IPS DF 6.9 (cell line): ENCODE results near the gene LRRC75B.

Source experiments
- DNase-seq: peaks from one replicate; pipeline ENCODE4 v3.0.0-alpha.2; 2013; ENCODE audit warnings: low read depth, low spot score
- H3K27ac ChIP-seq: one replicate; pipeline ENCODE4 v1.5.1; 2013; ENCODE audit warnings: low read length, control low read depth
- H3K27me3 ChIP-seq: 2 replicates; pipeline ENCODE4 v1.6.1; 2013; ENCODE audit warnings: mild to moderate bottlenecking, low read length; ENCODE audit not compliant: control insufficient read depth, insufficient read depth
- H3K36me3 ChIP-seq: 2 replicates; pipeline ENCODE4 v1.6.1; 2013; ENCODE audit warnings: low read length; ENCODE audit not compliant: control insufficient read depth, insufficient read depth
- H3K4me1 ChIP-seq: 2 replicates; pipeline ENCODE4 v1.6.1; 2013; ENCODE audit warnings: low read length; ENCODE audit not compliant: control insufficient read depth, insufficient read depth
- H3K4me3 ChIP-seq: 2 replicates; pipeline ENCODE4 v1.5.1; 2013; ENCODE audit warnings: mild to moderate bottlenecking, low read length
- H3K9me3 ChIP-seq: 2 replicates; pipeline ENCODE4 v1.6.1; 2013; ENCODE audit warnings: low read length, inconsistent platforms; ENCODE audit not compliant: control insufficient read depth, insufficient read depth
- WGBS: extraction: QIAGEN DNeasy Blood & Tissue Kit; methylation state at CpG from one replicate; pipeline ENCODE4 v1.1.7; 2013; ENCODE audit warnings: mixed read lengths, missing lambda C conversion rate; ENCODE audit not compliant: insufficient read length, insufficient coverage; 5-methylcytosine and 5-hydroxymethylcytosine counted together

The LRRC75B gene

GRCh38 chr22:24592058-24592850, 619 bp downstream of the LRRC75B start:
- H3K27ac ChIP-seq = no peak overlapping the region
- no peak for DNase-seq
- no peaks in the 10 kb centered on the region; the same call in 1 of the 2 replicates for H3K4me1 ChIP-seq
- H3K9me3 ChIP-seq = no peaks in the 10 kb centered on the region
- H3K36me3 ChIP-seq = peaks cover 3% of the 10 kb centered on the region
- H3K4me3 ChIP-seq = peak overlapping the region; percentile 67; the same call in 1 of the 2 replicates
- no peaks in the 10 kb centered on the region for H3K27me3 ChIP-seq
- no CpG with 5 or more reads among the region's 33 CpGs for WGBS

GRCh38 chr22:24591286-24591830, 1.5 kb downstream of the LRRC75B start:
- no peak overlapping the region for H3K27ac ChIP-seq
- H3K27me3 ChIP-seq = no peaks in the 10 kb centered on the region
- H3K4me1 ChIP-seq = no peaks in the 10 kb centered on the region; the same call in 1 of the 2 replicates
- no peak overlapping the region for H3K4me3 ChIP-seq
- no peaks in the 10 kb centered on the region for H3K9me3 ChIP-seq
- WGBS = no CpG with 5 or more reads among the region's 6 CpGs
- peaks cover 3% of the 10 kb centered on the region for H3K36me3 ChIP-seq
- no peak for DNase-seq

GRCh38 chr22:24590596-24591173, 2.2 kb downstream of the LRRC75B start:
- Histone ChIP-seq H3K27ac (no peak overlapping the region), H3K4me1 (no peaks in the 10 kb centered on the region; the same call in 1 of the 2 replicates), H3K36me3 (peaks cover 3% of the 10 kb centered on the region), H3K27me3 (no peaks in the 10 kb centered on the region), H3K4me3 (no peak overlapping the region), H3K9me3 (no peaks in the 10 kb centered on the region)
- WGBS = no CpG with 5 or more reads among the region's 12 CpGs
- DNase-seq = no peak

GRCh38 chr22:24589518-24590030, 3.3 kb downstream of the LRRC75B start:
- Histone ChIP-seq H3K4me3 (no peak overlapping the region), H3K36me3 (peaks cover 3% of the 10 kb centered on the region), H3K4me1 (no peaks in the 10 kb centered on the region; the same call in 1 of the 2 replicates), H3K27me3 (no peaks in the 10 kb centered on the region), H3K27ac (no peak overlapping the region), H3K9me3 (no peaks in the 10 kb centered on the region)
- no peak for DNase-seq
- no CpG with 5 or more reads among the region's 7 CpGs for WGBS

- no peak overlapping the region for H3K4me3 ChIP-seq
- no peak overlapping the region for H3K27ac ChIP-seq
- WGBS = no CpG with 5 or more reads among the region's 21 CpGs
Measured at GRCh38 chr22:24588757-24589481, 4.0 kb downstream of the LRRC75B start.

GRCh38 chr22:24588381-24588756, 4.5 kb downstream of the LRRC75B start:
- Histone ChIP-seq H3K9me3 (no peaks in the 10 kb centered on the region), H3K36me3 (peaks cover 3% of the 10 kb centered on the region), H3K4me3 (no peak overlapping the region), H3K4me1 (no peaks in the 10 kb centered on the region), H3K27ac (no peak overlapping the region), H3K27me3 (no peaks in the 10 kb centered on the region)
- no CpG with 5 or more reads among the region's 13 CpGs for WGBS
- no peak for DNase-seq

More at GRCh38 chr22:24588757-24589481, 4.0 kb downstream of the LRRC75B start:
- no peak for DNase-seq
- Histone ChIP-seq H3K4me1 (no peaks in the 10 kb centered on the region), H3K9me3 (no peaks in the 10 kb centered on the region), H3K27me3 (no peaks in the 10 kb centered on the region), H3K36me3 (peaks cover 3% of the 10 kb centered on the region)

GRCh38 chr22:24587948-24588347, 4.9 kb downstream of the LRRC75B start:
- no CpG with 5 or more reads among the region's 8 CpGs for WGBS
- no peaks in the 10 kb centered on the region for H3K27me3 ChIP-seq
- no peaks in the 10 kb centered on the region for H3K9me3 ChIP-seq
- peaks cover 3% of the 10 kb centered on the region for H3K36me3 ChIP-seq
- H3K4me1 ChIP-seq = no peaks in the 10 kb centered on the region
- DNase-seq = no peak
- no peak overlapping the region for H3K27ac ChIP-seq
- H3K4me3 ChIP-seq = no peak overlapping the region

GRCh38 chr22:24587251-24587650, 5.6 kb downstream of the LRRC75B start:
- Histone ChIP-seq H3K4me3 (no peak overlapping the region), H3K9me3 (no peaks in the 10 kb centered on the region), H3K36me3 (peaks cover 3% of the 10 kb centered on the region), H3K4me1 (no peaks in the 10 kb centered on the region), H3K27ac (no peak overlapping the region), H3K27me3 (no peaks in the 10 kb centered on the region)
- no peak for DNase-seq
- no CpG with 5 or more reads among the region's 5 CpGs for WGBS

GRCh38 chr22:24585927-24586546, 6.8 kb downstream of the LRRC75B start:
- Histone ChIP-seq H3K9me3 (no peaks in the 10 kb centered on the region), H3K27ac (no peak overlapping the region), H3K4me1 (no peaks in the 10 kb centered on the region), H3K27me3 (no peaks in the 10 kb centered on the region), H3K4me3 (no peak overlapping the region), H3K36me3 (peaks cover 3% of the 10 kb centered on the region)
- no peak for DNase-seq
- WGBS = no CpG with 5 or more reads among the region's 24 CpGs

GRCh38 chr22:24585461-24585860, 7.4 kb downstream of the LRRC75B start:
- H3K4me1 ChIP-seq = no peaks in the 10 kb centered on the region
- no peak for DNase-seq
- no peak overlapping the region for H3K27ac ChIP-seq
- H3K36me3 ChIP-seq = peaks cover 3% of the 10 kb centered on the region
- H3K27me3 ChIP-seq = no peaks in the 10 kb centered on the region
- no peaks in the 10 kb centered on the region for H3K9me3 ChIP-seq
- WGBS = no CpG with 5 or more reads among the region's 3 CpGs
- no peak overlapping the region for H3K4me3 ChIP-seq
